ENCODE measurements around the gene SH2D3C.
A peak's percentile ranks its signal among the peaks of the same experiment; 100 is the strongest.

Gene SH2D3C

GRCh38 chr9:127734747-127735529, 43.5 kb downstream of the SH2D3C start, which contains the start of gene TOR2A (continued):
- TF ChIP-seq ZNF394 (tag by site-specific recombination; IDR thresholded peaks at IDR 0.05; ENCODE audit: borderline replicate concordance) (peak; percentile 54; the same call in 1 of the 2 replicates), ZNF140 (tag by site-specific recombination; IDR thresholded peaks at IDR 0.05) (no peak), ZNF350 (tag by site-specific recombination; IDR thresholded peaks at IDR 0.05) (no peak), ZNF19 (tag by site-specific recombination; IDR thresholded peaks at IDR 0.05; ENCODE audit: low read depth) (no peak), IKZF3 (tag by site-specific recombination; IDR thresholded peaks at IDR 0.05) (peak; percentile 47), ZNF132 (tag by site-specific recombination; IDR thresholded peaks at IDR 0.05; ENCODE audit: borderline replicate concordance) (no peak), WT1 (tag by site-specific recombination; IDR thresholded peaks at IDR 0.05) (no peak), ZNF433 (tag by site-specific recombination; IDR thresholded peaks at IDR 0.05; ENCODE audit: low read depth) (no peak), HOXA7 (CRISPR knock-in tag; IDR thresholded peaks at IDR 0.05; ENCODE audit: borderline replicate concordance) (no peak), HOXD13 (CRISPR knock-in tag; IDR thresholded peaks at IDR 0.05; ENCODE audit: borderline replicate concordance) (no peak), ZNF146 (tag by site-specific recombination; IDR thresholded peaks at IDR 0.05) (no peak), ZBTB10 (tag by site-specific recombination; IDR thresholded peaks at IDR 0.05) (no peak), ZNF112 (tag by site-specific recombination; IDR thresholded peaks at IDR 0.05) (no peak), ZNF670 (tag by site-specific recombination; IDR thresholded peaks at IDR 0.05; ENCODE audit: low read depth) (no peak), ZNF473 (tag by site-specific recombination; IDR thresholded peaks at IDR 0.05) (no peak), ZNF510 (tag by site-specific recombination; IDR thresholded peaks at IDR 0.05; ENCODE audit: insufficient replicate concordance) (no peak), TSHZ1 (tag by site-specific recombination; IDR thresholded peaks at IDR 0.05; ENCODE audit: borderline replicate concordance) (no peak), ZNF843 (tag by site-specific recombination; IDR thresholded peaks at IDR 0.05) (0 out of 2 replicates have a peak, but pooled peaks have one; percentile 13), ZNF148 (tag by site-specific recombination; IDR thresholded peaks at IDR 0.05; ENCODE audit: borderline replicate concordance) (no peak), OSR2 (tag by site-specific recombination; IDR thresholded peaks at IDR 0.05) (no peak), ZNF223 (tag by site-specific recombination; IDR thresholded peaks at IDR 0.05) (no peak), GLIS1 (tag by site-specific recombination; IDR thresholded peaks at IDR 0.05) (peak; percentile 7; the same call in 1 of the 2 replicates), KLF9 (tag by site-specific recombination; IDR thresholded peaks at IDR 0.05; ENCODE audit: low read depth) (peak; percentile 95), ZNF501 (tag by site-specific recombination; IDR thresholded peaks at IDR 0.05) (0 out of 2 replicates have a peak, but pooled peaks have one; percentile 24), ZNF580 (tag by site-specific recombination; IDR thresholded peaks at IDR 0.05) (0 out of 2 replicates have a peak, but pooled peaks have one; percentile 8), ZNF280C (tag by site-specific recombination; IDR thresholded peaks at IDR 0.05) (no peak), YY1 (tag by site-specific recombination; IDR thresholded peaks at IDR 0.05) (peak; percentile 64), ZFHX2 (tag by site-specific recombination; conservative IDR thresholded peaks at IDR 0.05) (peak; percentile 44; the same call in 1 of the 2 replicates)

Data from HEK293 (cell line).